Stimulated activated CD4-positive, alpha-beta T cell treated with anti-CD3 and anti-CD28 coated beads, Interleukin-12 subunit alpha, Interleukin-12 subunit beta, amount 100 ng/mL, for 48 hours (primary cell): ENCODE measurements around the gene DLGAP4.
"Not testable (repeated sequence)": the region's sequence is repeated elsewhere in the genome, so short reads cannot be mapped to it uniquely, and the experiment has no call there.

Source experiments
- DNase-seq, 3 donors: peaks; one replicate each; pipeline ENCODE4 v3.0.0-alpha.2; 2020; ENCODE audit warnings: low read depth in 2 of 3, low spot score in 1 of 3

DLGAP4 gene

DNA sequence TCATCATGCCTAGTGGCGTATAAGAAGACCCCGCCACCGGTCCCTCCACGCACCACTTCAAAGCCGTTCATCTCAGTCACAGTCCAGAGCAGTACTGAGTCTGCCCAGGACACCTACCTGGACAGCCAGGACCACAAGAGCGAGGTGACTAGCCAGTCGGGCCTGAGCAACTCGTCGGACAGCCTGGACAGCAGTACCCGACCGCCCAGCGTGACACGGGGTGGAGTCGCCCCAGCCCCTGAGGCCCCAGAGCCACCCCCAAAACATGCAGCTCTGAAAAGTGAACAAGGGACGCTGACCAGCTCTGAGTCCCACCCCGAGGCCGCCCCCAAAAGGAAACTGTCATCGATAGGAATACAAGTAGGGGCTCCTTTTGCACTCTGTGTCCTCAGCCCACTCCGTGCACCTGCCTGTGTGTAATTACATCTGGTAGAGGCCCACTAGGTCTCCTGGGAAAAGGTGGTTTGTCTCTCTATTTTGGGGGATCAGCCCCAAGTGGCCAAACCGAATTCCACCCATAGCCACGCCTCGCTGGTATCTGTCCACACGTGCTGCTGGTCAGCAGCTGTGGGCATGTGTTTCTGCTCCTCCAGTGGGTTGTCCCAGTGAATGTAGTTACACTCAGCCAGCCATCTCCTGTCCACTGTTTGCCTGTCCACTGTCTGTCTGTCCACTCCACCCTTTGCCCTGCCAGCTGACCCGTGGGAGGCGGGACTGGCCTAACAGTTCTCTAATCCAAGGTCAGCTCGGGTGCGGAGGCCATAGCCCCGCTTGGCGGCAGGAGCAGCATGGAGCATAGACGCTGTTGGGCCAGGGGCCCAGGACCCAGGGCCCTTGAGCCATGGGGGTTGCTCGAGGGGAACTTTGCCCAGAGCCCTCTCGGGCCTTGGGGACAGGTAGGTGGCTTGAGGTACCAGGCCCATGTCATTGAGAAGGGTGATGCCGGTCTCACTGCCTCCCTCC lies 190.8 kb downstream of the DLGAP4 start:
- DNase-seq: no peak

DNA sequence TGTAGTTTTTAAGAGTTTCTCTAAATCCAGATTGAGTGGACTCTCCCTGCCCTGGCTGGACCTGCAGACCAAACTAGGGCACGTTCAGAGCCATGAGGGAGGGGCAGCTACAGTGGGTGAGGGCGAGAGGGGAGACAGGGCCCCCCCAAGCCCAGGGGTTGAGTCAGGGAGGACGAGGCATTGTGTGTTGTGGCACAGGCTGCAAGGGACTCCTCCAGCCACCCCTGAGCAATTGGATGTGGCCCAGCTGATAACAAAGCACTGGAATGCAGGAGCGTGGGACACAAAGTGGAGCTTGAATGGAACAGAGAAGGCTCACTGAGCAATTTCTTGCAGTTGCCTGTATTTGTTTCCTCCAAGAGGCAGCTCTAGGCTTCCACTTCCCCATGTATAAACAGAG lies 191.7 kb downstream of the DLGAP4 start:
- DNase-seq: no peak

DNA sequence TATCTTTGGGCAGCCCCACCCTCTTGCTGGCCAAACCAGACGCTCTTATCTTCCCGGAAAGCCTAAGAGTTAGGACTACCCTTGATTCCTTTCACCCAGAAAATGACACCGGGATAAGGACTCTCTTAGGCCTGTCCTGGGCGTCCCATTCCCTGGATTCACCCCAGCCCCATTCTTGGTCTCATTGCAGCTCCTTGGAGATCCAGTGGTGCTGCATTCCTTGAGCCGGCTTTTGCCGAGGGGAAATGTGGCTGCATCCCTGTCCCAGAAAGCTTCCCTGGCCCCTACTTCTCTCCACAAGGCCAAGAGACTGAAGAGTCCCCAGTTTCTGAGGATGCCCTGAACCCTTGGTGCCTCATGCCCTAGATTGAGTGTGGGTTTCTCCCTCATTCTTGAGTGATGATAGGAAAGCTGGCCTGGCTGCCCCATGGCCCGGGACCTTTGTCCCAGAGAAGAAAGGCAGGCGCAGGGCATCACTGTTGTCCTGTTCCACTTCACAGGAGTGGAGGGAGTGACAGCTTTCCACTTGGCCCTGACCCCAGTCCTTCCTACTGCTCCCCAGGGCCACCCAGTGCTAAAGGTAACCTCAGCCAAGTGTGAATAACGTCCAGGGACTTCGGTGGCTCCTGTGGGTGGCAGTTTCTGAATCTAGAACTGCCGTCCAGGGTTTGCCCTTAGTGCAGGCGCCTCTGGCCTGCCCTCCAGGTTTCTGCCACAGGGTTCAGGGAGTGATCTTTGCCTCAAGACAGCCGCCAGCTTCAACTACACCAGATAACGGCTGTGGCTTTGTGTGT lies 192.4 kb downstream of the DLGAP4 start:
- DNase-seq: no peak

- no peak for DNase-seq
Observed at GRCh38 chr20:36499211-36499610, 193.1 kb downstream of the DLGAP4 start.

DNA sequence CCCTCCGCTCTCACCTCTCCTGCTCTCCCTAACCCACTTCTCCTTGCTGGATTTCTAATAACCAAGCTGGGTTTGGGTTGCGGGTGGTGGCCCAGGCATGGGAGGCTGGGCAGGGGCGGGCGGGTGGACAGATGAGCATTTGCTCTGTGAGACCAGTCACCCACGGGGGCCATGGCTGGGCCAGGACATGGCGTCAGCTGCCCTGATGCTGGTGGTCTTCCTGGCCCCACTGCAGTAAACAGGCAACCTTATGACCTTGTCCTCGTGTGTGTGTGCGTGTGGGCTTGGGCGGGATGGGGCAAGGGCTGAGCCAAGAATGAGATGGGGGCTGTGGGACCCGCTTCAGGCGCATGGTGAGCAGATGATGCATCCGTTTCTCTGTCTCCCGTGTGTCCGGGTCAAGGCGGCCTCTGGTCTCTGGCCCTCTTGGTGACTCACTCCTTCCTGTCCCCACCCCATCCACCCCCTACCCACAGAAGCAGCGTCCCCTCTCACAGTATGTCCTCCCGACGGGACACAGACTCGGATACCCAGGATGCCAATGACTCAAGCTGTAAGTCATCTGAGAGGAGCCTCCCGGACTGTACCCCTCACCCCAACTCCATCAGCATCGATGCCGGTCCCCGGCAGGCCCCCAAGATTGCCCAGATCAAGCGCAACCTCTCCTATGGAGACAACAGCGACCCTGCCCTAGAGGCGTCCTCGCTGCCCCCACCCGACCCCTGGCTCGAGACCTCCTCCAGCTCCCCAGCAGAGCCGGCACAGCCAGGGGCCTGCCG lies 193.8 kb downstream of the DLGAP4 start:
- no peak for DNase-seq

DNA sequence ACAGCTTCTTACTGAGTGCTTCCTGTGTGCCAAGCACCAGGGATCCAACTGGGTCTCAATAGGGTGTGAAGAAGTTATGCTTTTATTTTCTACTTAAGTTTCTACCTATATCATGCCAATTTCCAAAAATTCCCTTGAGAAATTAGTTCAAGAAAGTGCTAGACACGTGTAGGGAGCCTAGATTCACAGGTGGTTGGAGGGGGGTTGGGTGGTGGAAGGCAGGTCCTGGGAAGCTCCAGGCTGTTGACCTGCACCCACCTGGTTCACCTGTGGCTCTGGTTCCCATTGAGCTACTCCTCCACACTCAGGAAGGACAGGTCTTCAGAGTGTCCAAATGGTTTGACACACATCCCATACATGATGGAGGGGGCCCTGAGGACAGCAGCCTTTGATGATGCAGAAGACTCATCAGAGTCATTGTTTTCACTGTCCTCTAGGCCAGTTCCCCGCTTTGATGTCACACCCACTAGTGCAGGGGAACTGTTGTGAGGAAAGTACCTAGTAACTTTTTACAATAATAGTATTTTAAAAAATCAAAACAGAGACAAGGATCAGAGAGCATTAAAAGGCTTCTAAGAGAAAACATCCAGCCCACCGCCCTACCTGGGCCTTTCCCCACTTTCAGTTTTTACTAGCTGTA lies 195.3 kb downstream of the DLGAP4 start:
- DNase-seq: no peak

GRCh38 chr20:36504295-36504694 lies 198.2 kb downstream of the DLGAP4 start:
- no peak for DNase-seq

DNA sequence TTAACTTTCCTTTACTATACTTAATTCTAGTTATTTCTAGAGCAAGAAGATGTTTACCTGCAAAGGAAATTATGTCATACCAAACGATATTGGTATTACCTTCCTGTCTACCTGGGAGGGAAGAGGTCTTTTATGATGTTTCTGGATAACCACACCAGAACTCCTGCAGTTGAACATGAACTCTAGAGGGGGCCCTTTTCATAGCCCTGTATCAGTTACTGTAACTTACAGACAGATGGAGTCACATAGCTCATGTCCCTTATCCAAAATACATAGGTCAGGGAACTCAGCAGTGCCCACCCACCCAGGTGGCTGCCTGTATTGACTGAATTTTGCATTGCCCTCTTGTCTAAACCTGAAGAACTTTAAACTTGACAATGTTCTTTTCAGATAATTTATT lies 200.1 kb downstream of the DLGAP4 start:
- DNase-seq: no peak

DNA sequence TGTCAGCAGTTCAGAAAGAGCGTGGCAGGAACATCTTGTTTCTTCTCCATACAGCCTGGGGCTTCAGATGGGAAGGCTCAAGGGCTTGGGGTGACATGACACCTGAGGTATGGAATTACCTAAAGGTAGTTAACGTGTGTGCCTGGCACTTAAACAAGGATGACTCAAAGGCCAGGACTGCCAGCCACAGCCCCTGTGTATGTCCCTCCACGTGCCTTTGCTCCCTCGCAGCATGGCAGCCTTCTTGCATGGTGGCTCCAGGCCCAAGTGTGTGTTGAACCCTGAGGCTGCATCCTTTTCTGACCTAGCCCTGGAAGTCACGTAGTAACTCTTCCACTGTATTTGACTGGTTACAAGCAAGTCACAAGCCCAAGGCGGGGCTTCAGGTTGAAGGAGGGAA lies 201.6 kb downstream of the DLGAP4 start:
- DNase-seq: no peak

DNA sequence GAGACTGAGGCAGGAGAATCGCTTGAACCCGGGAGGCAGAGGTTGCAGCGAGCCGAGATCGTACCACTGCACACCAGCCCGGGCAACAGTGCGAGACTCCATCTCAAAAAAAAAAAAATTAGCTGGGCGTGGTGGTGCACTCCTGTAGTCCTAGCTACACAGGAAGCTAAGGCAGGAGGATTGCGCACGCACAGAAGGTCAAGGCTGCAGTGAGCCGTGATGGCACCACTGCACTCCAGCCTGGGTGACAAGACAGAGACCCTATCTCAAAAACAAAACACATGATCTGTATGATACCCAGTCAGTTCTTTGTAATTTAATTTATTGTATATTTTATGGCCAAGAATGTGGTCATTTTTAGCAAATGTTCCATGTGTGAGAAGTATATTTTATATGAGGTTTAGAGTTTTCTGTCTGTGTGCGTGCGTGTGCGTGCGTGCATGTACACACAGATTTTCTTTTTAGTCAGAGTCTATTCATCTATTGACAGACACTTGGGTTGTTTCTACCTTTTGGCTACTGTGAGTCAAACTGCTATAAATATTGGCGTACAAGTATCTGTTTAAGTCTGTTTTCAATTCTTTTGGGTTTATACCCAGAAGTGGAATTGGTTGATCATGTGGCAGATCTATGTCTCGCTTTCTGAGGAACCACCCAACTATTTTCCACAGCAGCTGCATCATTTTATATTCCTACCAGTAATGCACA lies 213.0 kb downstream of the DLGAP4 start:
- no peak for DNase-seq

DNA sequence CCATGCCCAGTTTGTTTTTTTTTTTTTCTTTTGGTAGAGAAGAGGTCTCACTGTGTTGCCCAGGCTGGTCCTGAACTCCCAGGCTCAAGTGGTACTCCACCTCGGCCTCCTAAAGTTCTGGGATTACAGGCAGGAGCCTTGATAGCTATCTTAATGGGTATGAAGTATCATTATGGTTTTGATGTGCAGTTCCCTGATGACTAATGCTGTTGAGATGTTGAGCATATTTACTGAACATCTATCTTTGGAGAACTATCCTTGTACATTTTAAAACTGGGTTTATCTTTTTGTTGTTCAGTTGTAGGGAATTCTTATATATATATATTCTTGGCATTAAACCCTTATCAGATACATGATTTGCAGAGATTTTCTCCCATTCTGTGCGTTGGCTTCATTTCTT lies 213.8 kb downstream of the DLGAP4 start:
- no peak for DNase-seq

- no peak for DNase-seq
Observed at GRCh38 chr20:36521526-36521925, 215.4 kb downstream of the DLGAP4 start.

GRCh38 chr20:36522412-36522811 lies 216.3 kb downstream of the DLGAP4 start:
- DNase-seq: not testable (repeated sequence)

DNA sequence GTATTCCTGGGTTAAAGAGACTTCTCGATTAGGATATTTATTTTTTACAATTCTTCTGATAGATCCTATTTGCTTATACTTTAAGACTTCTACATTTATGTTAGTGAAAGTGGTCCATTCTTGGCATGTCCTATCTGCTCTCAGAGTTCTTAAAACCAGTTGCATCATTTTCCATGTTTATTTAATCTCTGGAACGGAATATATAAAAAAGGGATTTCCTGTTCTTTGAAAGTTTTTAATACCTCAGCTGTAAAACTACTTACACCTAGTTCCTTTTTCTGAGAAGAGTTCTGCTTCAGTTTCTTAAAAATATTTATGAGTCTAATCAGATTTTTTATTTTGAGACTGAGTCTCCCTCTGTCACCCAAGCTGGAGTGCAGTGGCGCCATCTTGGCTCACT lies 217.2 kb downstream of the DLGAP4 start:
- DNase-seq: no peak

- DNase-seq: no peak
Observed at GRCh38 chr20:36525620-36526365, 219.7 kb downstream of the DLGAP4 start.

DNA sequence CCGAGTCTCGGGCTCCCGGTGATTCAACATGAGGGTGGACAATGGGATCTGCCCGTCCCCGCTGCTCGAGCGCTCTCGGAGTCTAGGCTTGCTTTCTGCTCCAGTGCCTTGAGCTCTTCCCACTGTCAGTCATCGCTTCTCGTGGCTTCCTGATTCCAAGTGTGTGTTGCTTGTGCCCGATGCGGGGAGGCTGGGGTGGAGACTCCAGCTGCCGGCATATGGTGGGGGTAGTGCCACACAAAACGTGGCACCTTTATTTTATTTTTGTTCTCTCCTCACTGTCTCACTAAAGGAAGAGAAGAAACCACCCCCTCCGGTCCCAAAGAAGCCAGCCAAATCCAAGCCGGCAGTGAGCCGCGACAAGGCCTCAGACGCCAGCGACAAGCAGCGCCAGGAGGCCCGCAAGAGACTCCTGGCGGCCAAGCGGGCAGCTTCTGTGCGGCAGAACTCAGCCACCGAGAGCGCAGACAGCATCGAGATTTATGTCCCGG lies 220.4 kb downstream of the DLGAP4 start:
- DNase-seq: no peak

DNA sequence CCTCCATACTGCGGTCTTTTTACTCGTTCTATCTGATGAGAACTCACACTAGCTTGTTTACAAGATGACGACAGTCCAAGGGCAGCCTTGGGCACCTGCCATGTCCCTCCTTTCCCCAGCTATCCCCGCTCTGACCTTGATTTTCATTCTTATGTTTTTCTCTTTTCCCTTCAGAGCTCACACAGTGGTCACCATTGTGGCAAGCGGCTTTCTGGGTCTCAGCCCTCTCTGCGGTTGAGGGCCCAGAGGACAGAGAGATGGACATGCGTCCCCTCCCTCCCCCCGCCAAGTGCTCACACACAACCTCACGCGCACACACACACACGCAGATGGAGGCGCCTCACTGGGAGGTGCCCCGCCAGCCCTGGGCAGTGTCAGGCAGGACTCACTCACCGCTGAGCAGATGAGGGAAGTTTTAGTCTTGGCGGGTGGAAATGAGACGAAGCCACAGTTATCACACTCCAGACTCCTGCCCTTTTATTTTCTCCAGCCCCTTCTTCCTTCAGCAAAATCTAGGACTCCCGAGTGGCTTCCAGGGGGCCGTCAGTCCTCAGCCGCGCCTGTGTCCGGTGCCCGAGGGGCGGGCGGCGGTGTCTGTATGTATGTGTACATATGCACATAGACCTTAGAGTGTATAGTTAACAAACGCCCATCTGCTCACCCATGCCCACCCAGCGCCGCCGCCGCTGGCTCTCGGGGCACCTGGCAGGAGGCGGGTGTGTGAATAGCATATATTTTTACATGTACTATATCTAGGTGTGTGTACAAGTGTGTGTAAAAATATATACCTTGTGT lies 221.4 kb downstream of the DLGAP4 start:
- no peak for DNase-seq

- DNase-seq: no peak
Observed at GRCh38 chr20:36528176-36528874, 222.2 kb downstream of the DLGAP4 start.
